NK-92 (cell line): ENCODE data around the gene ZNF219.

Source experiments
- DNase-seq: peaks from one replicate; lab custom pipeline; 2025; ENCODE audit not compliant: unreplicated experiment; lab: John Stamatoyannopoulos, UW

The ZNF219 gene

GRCh38 chr14:21087294-21088091 is 11.0 kb downstream of the ZNF219 start:
- DNase-seq: no peak

DNA sequence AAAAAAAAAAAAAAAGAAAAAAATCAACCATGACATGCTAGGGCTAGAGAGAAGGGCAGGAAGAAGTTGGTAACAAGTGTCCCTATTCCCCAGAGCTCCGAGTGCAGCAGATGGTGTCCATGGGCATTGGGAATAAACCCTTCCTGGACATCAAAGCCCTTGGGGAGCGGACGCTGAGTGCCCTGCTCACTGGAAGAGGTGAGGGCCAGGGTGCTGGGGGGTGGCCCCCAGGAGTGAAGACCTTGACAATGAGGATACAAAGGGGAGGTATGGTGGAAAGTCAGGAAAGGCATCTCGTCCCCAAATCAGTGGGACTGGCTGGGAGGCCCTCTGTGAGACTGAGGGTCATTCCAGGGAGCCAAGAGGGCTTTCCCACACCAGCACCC is 11.6 kb downstream of the ZNF219 start:
- no peak for DNase-seq

GRCh38 chr14:21084998-21085853 is 13.2 kb downstream of the ZNF219 start:
- no peak for DNase-seq

DNA sequence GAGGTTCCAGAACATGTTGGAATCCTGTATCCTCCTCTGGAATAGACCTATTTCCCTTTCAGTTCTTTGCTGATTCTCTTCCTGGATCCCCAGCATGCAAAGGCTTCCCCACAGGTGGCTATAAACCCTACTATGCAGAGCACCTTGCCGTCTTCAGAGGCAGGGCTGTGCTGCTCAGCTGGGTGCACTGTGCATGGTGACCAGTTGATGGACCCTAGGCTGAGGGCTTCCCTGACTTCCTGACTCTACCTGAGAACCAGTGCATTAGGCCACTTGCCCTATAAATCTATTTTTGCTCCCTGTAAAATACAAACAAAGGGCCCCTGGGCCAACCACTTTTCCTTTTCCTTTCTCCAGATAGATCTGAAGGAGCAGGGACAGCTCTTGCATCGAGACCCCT is 14.1 kb downstream of the ZNF219 start:
- DNase-seq: no peak

GRCh38 chr14:21083565-21084325 is 14.7 kb downstream of the ZNF219 start:
- DNase-seq: no peak

- no peak for DNase-seq
These were observed 16.8 kb downstream of the ZNF219 start for GRCh38 chr14:21081521-21082142.

- DNase-seq: no peak
These were observed 19.7 kb downstream of the ZNF219 start for GRCh38 chr14:21078726-21079125.

DNA sequence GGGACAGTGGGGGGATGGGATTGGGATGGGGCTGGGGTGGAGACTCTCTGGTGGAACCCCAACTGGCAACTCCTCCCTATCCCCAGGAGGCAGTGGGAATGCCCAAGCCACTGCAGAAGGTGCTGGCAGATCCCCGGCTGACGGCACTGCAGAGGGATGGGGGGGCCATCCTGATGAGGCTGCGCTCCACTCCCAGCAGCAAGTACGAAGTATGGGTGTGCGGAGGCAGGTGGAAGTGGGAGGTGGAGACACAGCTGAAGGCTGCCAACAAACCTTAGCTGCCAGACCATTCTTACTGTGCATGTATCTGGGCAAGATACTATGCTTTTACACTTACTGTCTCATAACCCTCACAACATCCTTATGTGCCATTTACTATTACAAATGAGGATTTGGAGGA is 20.2 kb downstream of the ZNF219 start:
- no peak for DNase-seq

DNA sequence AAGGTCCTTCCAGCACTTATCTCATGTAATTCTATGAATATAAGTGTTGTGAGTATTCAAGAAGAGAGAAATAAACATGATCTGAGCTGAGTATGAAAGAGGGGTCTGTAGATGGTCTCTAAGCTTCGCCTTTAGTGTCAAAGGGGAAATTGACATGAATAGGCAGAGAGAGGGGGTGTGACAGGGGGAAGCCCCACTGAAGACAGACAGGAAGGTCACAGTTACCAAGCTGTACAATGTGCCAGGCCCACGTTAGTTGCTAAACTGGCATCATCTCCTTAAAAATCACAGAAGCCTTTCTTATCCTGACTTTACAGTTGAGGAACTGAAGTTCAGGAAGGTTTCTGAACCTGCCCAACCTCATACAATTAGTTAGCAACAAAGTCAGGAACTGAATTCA is 20.8 kb downstream of the ZNF219 start:
- DNase-seq: no peak

DNA sequence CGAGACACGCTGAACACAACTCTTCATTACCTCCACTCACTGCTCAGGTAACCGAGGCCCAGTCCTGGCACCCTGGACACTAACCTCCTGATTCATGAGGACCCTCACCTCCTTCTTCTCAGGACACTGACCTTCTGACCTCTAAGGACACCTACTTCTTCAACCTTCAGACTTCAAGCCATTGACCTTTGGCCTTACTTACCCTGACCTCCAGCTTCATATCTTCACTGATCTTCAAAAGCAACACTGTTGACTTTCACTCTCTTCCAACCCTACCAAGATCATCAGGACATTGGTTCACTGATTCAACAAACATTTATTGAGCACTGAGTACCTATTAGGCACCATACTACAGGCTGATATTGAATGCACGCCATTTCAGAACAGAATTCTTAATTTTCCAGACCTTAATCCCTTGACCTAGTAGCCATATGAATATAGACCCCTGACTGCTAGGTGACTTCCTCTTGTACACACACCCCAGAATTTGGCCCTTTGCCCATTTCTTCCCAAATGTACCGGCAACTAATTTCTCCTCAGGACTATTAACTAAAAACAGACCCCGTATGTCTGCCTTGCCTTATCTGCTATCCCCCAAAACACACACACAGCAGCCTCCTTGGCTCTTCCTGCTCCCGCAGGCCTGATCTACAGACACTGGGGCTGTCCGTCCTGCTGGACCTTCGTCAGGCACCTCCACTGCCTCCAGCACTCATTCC is 22.6 kb downstream of the ZNF219 start:
- DNase-seq: no peak

DNA sequence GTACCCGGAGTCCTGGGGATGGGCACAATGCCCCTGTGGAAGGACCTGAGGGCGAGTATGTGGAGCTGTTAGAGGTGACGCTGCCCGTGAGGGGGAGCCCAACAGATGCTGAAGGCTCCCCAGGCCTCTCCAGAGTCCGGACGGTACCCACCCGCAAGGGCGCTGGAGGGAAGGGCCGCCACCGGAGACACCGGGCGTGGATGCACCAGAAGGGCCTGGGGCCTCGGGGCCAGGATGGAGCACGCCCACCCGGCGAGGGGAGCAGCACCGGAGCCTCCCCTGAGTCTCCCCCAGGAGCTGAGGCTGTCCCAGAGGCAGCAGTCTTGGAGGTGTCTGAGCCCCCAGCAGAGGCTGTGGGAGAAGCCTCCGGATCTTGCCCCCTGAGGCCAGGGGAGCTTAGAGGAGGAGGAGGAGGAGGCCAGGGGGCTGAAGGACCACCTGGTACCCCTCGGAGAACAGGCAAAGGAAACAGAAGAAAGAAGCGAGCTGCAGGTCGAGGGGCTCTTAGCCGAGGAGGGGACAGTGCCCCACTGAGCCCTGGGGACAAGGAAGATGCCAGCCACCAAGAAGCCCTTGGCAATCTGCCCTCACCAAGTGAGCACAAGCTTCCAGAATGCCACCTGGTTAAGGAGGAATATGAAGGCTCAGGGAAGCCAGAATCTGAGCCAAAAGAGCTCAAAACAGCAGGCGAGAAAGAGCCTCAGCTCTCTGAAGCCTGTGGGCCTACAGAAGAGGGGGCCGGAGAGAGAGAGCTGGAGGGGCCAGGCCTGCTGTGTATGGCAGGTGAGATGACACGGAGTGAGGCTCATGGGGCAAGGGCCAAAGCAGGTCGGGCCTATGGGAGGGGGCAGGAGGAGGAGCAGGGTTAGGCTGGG is 23.8 kb downstream of the ZNF219 start:
- no peak for DNase-seq

DNA sequence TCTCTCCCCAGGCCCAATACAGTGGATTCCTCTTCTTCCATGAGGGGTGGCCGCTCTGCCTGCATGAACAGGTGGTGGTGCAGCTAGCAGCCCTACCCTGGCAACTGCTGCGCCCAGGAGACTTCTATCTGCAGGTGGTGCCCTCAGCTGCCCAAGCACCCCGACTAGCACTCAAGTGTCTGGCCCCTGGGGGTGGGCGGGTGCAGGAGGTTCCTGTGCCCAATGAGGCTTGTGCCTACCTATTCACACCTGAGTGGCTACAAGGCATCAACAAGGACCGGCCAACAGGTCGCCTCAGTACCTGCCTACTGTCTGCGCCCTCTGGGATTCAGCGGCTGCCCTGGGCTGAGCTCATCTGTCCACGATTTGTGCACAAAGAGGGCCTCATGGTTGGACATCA is 24.5 kb downstream of the ZNF219 start:
- DNase-seq: no peak

DNA sequence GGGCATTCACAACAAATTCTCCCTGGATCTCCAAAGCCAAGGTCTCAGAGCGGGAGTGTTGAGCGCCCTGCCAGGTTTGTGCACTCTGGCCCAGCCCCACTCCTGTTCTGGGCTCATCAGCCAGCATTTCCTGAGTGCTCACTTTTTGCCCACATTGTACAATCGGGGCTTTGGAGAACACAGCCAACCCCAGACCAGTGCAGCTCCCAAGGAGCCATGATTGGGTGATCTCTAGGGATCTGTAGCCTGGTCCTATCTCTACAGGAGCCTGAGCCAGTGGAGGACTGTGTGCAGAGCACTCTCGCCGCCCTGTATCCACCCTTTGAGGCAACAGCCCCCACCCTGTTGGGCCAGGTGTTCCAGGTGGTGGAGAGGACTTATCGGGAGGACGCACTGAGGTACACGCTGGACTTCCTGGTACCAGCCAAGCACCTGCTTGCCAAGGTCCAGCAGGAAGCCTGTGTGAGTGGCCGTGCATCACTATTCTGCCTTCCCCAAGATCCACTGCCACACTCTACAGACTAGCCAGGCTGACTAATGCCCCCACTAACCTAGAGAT is 25.6 kb downstream of the ZNF219 start:
- no peak for DNase-seq

DNA sequence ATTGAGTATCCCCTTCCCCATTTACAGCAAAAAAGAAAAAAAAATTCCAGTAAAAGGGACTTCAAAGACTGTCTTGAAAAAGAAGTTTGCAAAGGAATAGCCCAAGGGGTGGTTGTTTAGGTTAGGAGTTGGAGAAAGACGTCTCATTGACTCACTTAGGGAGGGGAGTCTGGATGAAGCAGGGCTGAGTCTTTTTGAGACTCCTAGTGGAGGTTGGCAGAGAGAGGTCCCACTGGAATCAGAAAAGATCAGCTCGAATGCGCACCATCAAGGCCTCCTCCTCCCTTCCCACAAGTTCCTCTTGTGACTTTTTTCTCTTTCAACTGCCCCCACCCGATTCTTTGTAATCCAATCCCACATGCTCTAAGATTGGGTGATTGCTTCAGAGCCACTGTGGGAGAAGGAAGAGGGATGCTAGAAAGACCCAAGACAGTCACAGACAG is 26.4 kb downstream of the ZNF219 start:
- no peak for DNase-seq

GRCh38 chr14:21071225-21072030 is 27.0 kb downstream of the ZNF219 start:
- no peak for DNase-seq

DNA sequence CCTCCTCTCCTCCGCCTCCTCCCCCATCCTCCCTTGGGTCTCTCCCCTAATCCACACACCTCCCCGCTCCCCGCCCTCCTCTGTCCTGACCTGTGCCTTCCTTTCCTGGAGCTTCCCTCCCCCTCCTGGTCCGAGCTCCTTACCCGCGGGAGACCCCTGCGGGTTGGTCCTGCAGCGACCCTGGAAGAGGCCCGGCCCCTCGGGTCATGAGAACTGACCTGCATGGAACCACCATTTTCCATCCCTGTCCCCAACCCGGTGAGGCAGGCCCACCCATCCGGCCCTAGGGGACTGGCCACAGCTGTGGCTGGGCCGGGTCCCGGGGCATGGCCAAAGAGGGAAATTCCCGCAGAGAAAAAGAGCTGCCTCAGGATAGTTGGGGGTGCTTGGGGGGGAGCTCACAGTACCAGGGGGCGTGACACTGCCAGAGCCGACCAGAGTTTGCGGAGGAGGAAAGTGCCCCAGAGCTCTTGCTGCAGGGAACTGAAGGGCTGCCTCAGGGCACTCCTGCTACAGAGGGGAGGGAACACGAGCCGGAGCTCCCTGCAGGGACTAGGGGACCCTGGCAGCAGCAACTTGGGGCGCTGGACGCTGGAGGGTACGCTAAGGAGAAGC is 27.7 kb downstream of the ZNF219 start:
- no peak for DNase-seq

GRCh38 chr14:21070083-21070609 is 28.3 kb downstream of the ZNF219 start, which contains the start of gene ARHGEF40:
TSS of gene ARHGEF40 (plus strand) at chr14:21070304. CDS start at chr14:21070397, 93 bp downstream.
- no peak for DNase-seq
